Fibroblast of lung (primary cell): Measurements from ENCODE around the gene PRM1. TPM values are rescaled to one million over a fixed set of nuclear protein-coding genes. Genes with fewer than 3 reads are reported as not detected.
A peak's percentile ranks its signal among the peaks of the same experiment; 100 is the strongest.

Source experiments
- DNase-seq, 2 donors: peaks; one replicate each; pipeline versions ENCODE4 v3.0.0 to v3.0.0-alpha.2; 2010; ENCODE audit warnings: low read depth in 2 of 2
- H2AFZ ChIP-seq: 2 replicates; pipeline ENCODE4 v1.5.1; 2012; ENCODE audit warnings: low read length, control low read depth, inconsistent platforms
- H3K27ac ChIP-seq: 2 replicates; pipeline ENCODE4 v1.5.1; 2011; ENCODE audit warnings: low read length, control low read depth; ENCODE audit not compliant: insufficient read depth
- H3K27me3 ChIP-seq: 2 replicates; pipeline ENCODE4 v1.5.1; 2011; ENCODE audit warnings: mild to moderate bottlenecking, low read length; ENCODE audit not compliant: control insufficient read depth, insufficient read depth
- H3K36me3 ChIP-seq: 2 replicates; pipeline ENCODE4 v1.5.1; 2011; ENCODE audit warnings: low read length; ENCODE audit not compliant: control insufficient read depth, insufficient read depth
- H3K4me1 ChIP-seq: 2 replicates; pipeline ENCODE4 v1.5.1; 2011; ENCODE audit warnings: low read length; ENCODE audit not compliant: control insufficient read depth, insufficient read depth; ENCODE audit errors: extremely low read depth
- H3K4me2 ChIP-seq: 2 replicates; pipeline ENCODE4 v1.5.1; 2011; ENCODE audit warnings: low read length, control low read depth; ENCODE audit not compliant: insufficient read depth; ENCODE audit errors: extremely low read depth
- H3K4me3 ChIP-seq, 4 experiments: fragments of 200-600 bp in 1 of 4; sonication (generic) in 1 of 4; replicated peaks in 1 of 4; 2 replicates each; pipeline ENCODE4 v1.5.1; 2011 to 2016; ENCODE audit warnings: low read length in 4 of 4, low read depth in 3 of 4, mild to moderate bottlenecking in 3 of 4, control low read depth in 2 of 4, inconsistent platforms in 1 of 4, mixed read lengths in 1 of 4; ENCODE audit not compliant: insufficient read depth in 1 of 4; ENCODE audit errors: control extremely low read depth in 1 of 4
- H3K79me2 ChIP-seq: 2 replicates; pipeline ENCODE4 v1.5.1; 2012; ENCODE audit warnings: mild to moderate bottlenecking, low read length, inconsistent platforms; ENCODE audit not compliant: control insufficient read depth, insufficient read depth
- H3K9ac ChIP-seq: 2 replicates; pipeline ENCODE4 v1.5.1; 2011; ENCODE audit warnings: mild to moderate bottlenecking, low read length, control low read depth; ENCODE audit not compliant: insufficient read depth
- H3K9me3 ChIP-seq: 2 replicates; pipeline ENCODE4 v1.5.1; 2012; ENCODE audit warnings: low read depth, low read length; ENCODE audit not compliant: control insufficient read depth, insufficient read depth
- H4K20me1 ChIP-seq: 2 replicates; pipeline ENCODE4 v1.5.1; 2011; ENCODE audit warnings: low read length; ENCODE audit not compliant: control insufficient read depth, insufficient read depth; ENCODE audit errors: extremely low read depth
- EZH2 ChIP-seq: IDR thresholded peaks from 2 replicates; pipeline ENCODE4 v1.5.1; 2012; ENCODE audit warnings: low read length, control low read depth, mild to moderate bottlenecking; ENCODE audit errors: missing control alignments
- polyA plus RNA-seq, 2 donors: library from polyadenylated mRNA; depleted of rRNA in 1 of 2; stranded (reverse) in 1 of 2; unstranded in 1 of 2; fragments of >200 nt; gene quantifications; 2 replicates each; pipeline ENCODE4 v1.2.1, GENCODE V29; 2011 to 2012; ENCODE audit warnings: missing spikeins in 1 of 2
- total RNA-seq: library from RNA; depleted of rRNA; stranded (reverse); fragments of >200 nt; gene quantifications from 2 replicates; pipeline ENCODE4 v1.2.1, GENCODE V29; 2014
- TF ChIP-seq, protein P1 (sequence below), 2 donors: IDR thresholded peaks in 1 of 2; conservative IDR thresholded peaks in 1 of 2; 1 replicate in 1 of 2; 2 replicates in 1 of 2; pipeline ENCODE4 v1.5.1; 2011 to 2012; ENCODE audit warnings: low read length in 2 of 2, control low read depth in 1 of 2, inconsistent platforms in 1 of 2, low read depth in 1 of 2, mild to moderate bottlenecking in 1 of 2

The PRM1 gene
- total and polyA plus RNA-seq, 2 donors (not counting 1 experiment from before 2014, with no cell fraction given) = not detected

- H3K27me3 ChIP-seq = peaks cover 7% of the 10 kb centered on the region
- no peak for TF ChIP-seq EZH2
- TF ChIP-seq, protein P1, sequence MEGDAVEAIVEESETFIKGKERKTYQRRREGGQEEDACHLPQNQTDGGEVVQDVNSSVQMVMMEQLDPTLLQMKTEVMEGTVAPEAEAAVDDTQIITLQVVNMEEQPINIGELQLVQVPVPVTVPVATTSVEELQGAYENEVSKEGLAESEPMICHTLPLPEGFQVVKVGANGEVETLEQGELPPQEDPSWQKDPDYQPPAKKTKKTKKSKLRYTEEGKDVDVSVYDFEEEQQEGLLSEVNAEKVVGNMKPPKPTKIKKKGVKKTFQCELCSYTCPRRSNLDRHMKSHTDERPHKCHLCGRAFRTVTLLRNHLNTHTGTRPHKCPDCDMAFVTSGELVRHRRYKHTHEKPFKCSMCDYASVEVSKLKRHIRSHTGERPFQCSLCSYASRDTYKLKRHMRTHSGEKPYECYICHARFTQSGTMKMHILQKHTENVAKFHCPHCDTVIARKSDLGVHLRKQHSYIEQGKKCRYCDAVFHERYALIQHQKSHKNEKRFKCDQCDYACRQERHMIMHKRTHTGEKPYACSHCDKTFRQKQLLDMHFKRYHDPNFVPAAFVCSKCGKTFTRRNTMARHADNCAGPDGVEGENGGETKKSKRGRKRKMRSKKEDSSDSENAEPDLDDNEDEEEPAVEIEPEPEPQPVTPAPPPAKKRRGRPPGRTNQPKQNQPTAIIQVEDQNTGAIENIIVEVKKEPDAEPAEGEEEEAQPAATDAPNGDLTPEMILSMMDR (conservative IDR thresholded peaks at IDR 0.05 in 1 of 2, IDR thresholded peaks at IDR 0.05 in 1 of 2; ENCODE audit: low read depth in 1 of 2, low read length in 2 of 2) = no peak
- no peaks in the 10 kb centered on the region for H3K79me2 ChIP-seq
- H3K4me2 ChIP-seq = no peak overlapping the region
- no peaks in the 10 kb centered on the region for H4K20me1 ChIP-seq
- DNase-seq = peak in 1 of 2 donors; percentile 55
- H3K4me1 ChIP-seq = no peaks in the 10 kb centered on the region
- no peak overlapping the region for H2AFZ ChIP-seq
- H3K27ac ChIP-seq = no peak overlapping the region
- no peaks in the 10 kb centered on the region for H3K36me3 ChIP-seq
- H3K9me3 ChIP-seq = no peaks in the 10 kb centered on the region
- no peak overlapping the region for H3K4me3 ChIP-seq
- no peak overlapping the region for H3K9ac ChIP-seq
Observed at GRCh38 chr16:11273721-11274324, 7.3 kb downstream of the PRM1 start.

GRCh38 chr16:11272921-11273720 is 8.0 kb downstream of the PRM1 start, which contains the start of gene PRM3:
Gene PRM3 (minus strand): TSS chr16:11273629. CDS start chr16:11273595, 34 bp downstream.
- no peak for DNase-seq
- Histone ChIP-seq H3K36me3 (no peaks in the 10 kb centered on the region), H3K27ac (no peak within 1 kb of the TSS)

GRCh38 chr16:11272484-11272883 is 8.6 kb downstream of the PRM1 start:
- H2AFZ ChIP-seq = no peak overlapping the region
- no peak for DNase-seq
- peaks cover 5% of the 10 kb centered on the region for H3K27me3 ChIP-seq
- H3K9ac ChIP-seq = no peak overlapping the region
- no peaks in the 10 kb centered on the region for H3K4me1 ChIP-seq
- H3K36me3 ChIP-seq = no peaks in the 10 kb centered on the region
- H3K27ac ChIP-seq = no peak overlapping the region
- no peak overlapping the region for H3K4me3 ChIP-seq
- no peaks in the 10 kb centered on the region for H3K9me3 ChIP-seq
- H3K4me2 ChIP-seq = no peak overlapping the region
- TF ChIP-seq EZH2 = no peak
- H4K20me1 ChIP-seq = no peaks in the 10 kb centered on the region
- H3K79me2 ChIP-seq = no peaks in the 10 kb centered on the region

More at GRCh38 chr16:11272921-11273720, 8.0 kb downstream of the PRM1 start, which contains the start of gene PRM3:
- Histone ChIP-seq H3K27me3 (peaks cover 7% of the 10 kb centered on the region), H3K79me2 (no peaks in the 10 kb centered on the region), H4K20me1 (no peaks in the 10 kb centered on the region), H3K4me2 (no peak within 1 kb of the TSS), H2AFZ (no peak within 1 kb of the TSS), H3K9ac (no peak within 1 kb of the TSS), H3K4me1 (no peaks in the 10 kb centered on the region), H3K9me3 (no peaks in the 10 kb centered on the region), H3K4me3 (no peak within 1 kb of the TSS)
- TF ChIP-seq, protein P1 (conservative IDR thresholded peaks at IDR 0.05 in 1 of 2, IDR thresholded peaks at IDR 0.05 in 1 of 2; ENCODE audit: low read depth in 1 of 2, low read length in 2 of 2) = no peak
- no peak for TF ChIP-seq EZH2
